K562 (cell line): Measurements from ENCODE around the gene NOD2. TPM values are rescaled to one million over a fixed set of nuclear protein-coding genes. Genes with fewer than 3 reads are reported as not detected.

ENCODE experiments used
- ATAC-seq: fragments of 200-7000 bp; cut with Tn5 transposase; 3 replicates; pipeline ENCODE4 v1.9.1; 2020; ENCODE audit warnings: moderate library complexity
- BruUV-seq: library from RNA; stranded (reverse); fragments of 400-500 nt; replicated peaks from 2 replicates; lab custom pipeline; 2021; lab: Mats Ljungman, UMichigan
- CTCF ChIA-PET: fragments of 300-600 bp; formaldehyde crosslinking; extraction: SDS; loops from one replicate; lab custom pipeline; 2021; ENCODE audit warnings: low intra/inter-chr PET ratio; lab: Yijun Ruan, JAX
- POLR2A ChIA-PET: fragments of 300-600, 350-650 bp; sonication (Branson Sonifier 250); formaldehyde crosslinking; extraction: SDS; loops from one replicate; lab custom pipeline; 2021; ENCODE audit warnings: antibody characterized with exemption, inconsistent platforms; lab: Yijun Ruan, JAX
- DNase-seq, 4 experiments: peaks; one replicate each; pipeline versions ENCODE4 v3.0.0 to v3.0.0-alpha.2; 2011 to 2018; ENCODE audit warnings: low spot score in 3 of 4, mixed read lengths in 3 of 4; ENCODE audit errors: extremely low read depth in 1 of 4
- FAIRE-seq: peaks from 2 replicates; lab custom pipeline; 2011; peaks lifted over from hg19 to GRCh38; lab: Jason Lieb, UNC
- H2AFZ ChIP-seq: 2 replicates; pipeline ENCODE4 v1.6.0; 2011; ENCODE audit warnings: low read depth, low read length, control low read depth, inconsistent platforms
- H3K27ac ChIP-seq: fragments of 200-600 bp; 3 replicates; pipeline ENCODE4 v1.8.0; 2011; ENCODE audit warnings: low read depth, mild to moderate bottlenecking, control low read depth, inconsistent platforms, low read length, moderate library complexity, mixed read lengths; ENCODE audit errors: extremely low read depth
- H3K27me3 ChIP-seq, 2 experiments: fragments of 300-600 bp in 1 of 2; 2 replicates in 1 of 2; 3 replicates in 1 of 2; pipeline versions ENCODE4 v1.6.0 to v1.8.0; 2011; ENCODE audit warnings: inconsistent platforms in 2 of 2, low read length in 2 of 2, mild to moderate bottlenecking in 1 of 2, mixed read lengths in 1 of 2, moderate library complexity in 1 of 2; ENCODE audit not compliant: control insufficient read depth in 2 of 2, insufficient read depth in 2 of 2
- H3K36me3 ChIP-seq: fragments of 300-600 bp; 3 replicates; pipeline ENCODE4 v1.8.0; 2011; ENCODE audit warnings: mild to moderate bottlenecking, low read length, inconsistent platforms; ENCODE audit not compliant: control insufficient read depth, insufficient read depth
- H3K4me1 ChIP-seq, 2 experiments: fragments of 200-600 bp in 1 of 2; replicated peaks in 1 of 2; 2 replicates in 1 of 2; 3 replicates in 1 of 2; pipeline versions ENCODE4 v1.5.1 to v1.8.0; 2011; ENCODE audit warnings: inconsistent platforms in 2 of 2, low read length in 2 of 2, mild to moderate bottlenecking in 1 of 2, mixed read lengths in 1 of 2, moderate library complexity in 1 of 2; ENCODE audit not compliant: control insufficient read depth in 2 of 2, insufficient read depth in 2 of 2
- H3K4me2 ChIP-seq: 2 replicates; pipeline ENCODE4 v1.6.1; 2011; ENCODE audit warnings: low read length, control low read depth, inconsistent platforms, mixed read lengths; ENCODE audit not compliant: insufficient read depth
- H3K4me3 ChIP-seq: fragments of 200-600 bp; sonication (generic), shearing (Covaris generic); 2 replicates; pipeline ENCODE4 v1.5.1; 2016; ENCODE audit warnings: control low read depth, inconsistent platforms
- H3K79me2 ChIP-seq: fragments of 200-600 bp; 3 replicates; pipeline ENCODE4 v1.8.0; 2011; ENCODE audit warnings: low read length, inconsistent platforms; ENCODE audit not compliant: control insufficient read depth, insufficient read depth
- H3K9ac ChIP-seq, 2 experiments: 2 replicates each; pipeline versions ENCODE4 v1.6.0 to v1.6.1; 2011; ENCODE audit warnings: low read depth in 2 of 2, low read length in 2 of 2, control low read depth in 1 of 2, inconsistent platforms in 1 of 2, mild to moderate bottlenecking in 1 of 2, mixed read lengths in 1 of 2; ENCODE audit not compliant: insufficient read depth in 1 of 2
- H3K9me1 ChIP-seq: one replicate; pipeline ENCODE4 v1.6.0; 2011; ENCODE audit warnings: inconsistent platforms, mild to moderate bottlenecking, low read length, moderate library complexity; ENCODE audit not compliant: control insufficient read depth, insufficient read depth
- H3K9me3 ChIP-seq: replicated peaks from 2 replicates; pipeline ENCODE4 v1.5.1; 2011; ENCODE audit warnings: low read depth, low read length, inconsistent platforms; ENCODE audit not compliant: control insufficient read depth, insufficient read depth
- H4K20me1 ChIP-seq: replicated peaks from 2 replicates; pipeline ENCODE4 v1.6.1; 2011; ENCODE audit warnings: low read length, inconsistent platforms, mixed read lengths; ENCODE audit not compliant: control insufficient read depth, insufficient read depth
- ATF1 ChIP-seq, 2 experiments: fragments of 450-650 bp in 1 of 2; IDR thresholded peaks; 2 replicates each; pipeline ENCODE4 v1.6.1; 2016; ENCODE audit warnings: missing compliant biosample characterization in 1 of 2, missing genetic modification characterization in 1 of 2
- ELF2 ChIP-seq: fragments of 250-450 bp; sonication (Bioruptor Pico); IDR thresholded peaks from 2 replicates; pipeline ENCODE4 v1.5.0; 2021; ENCODE audit warnings: mild to moderate bottlenecking
- GABPA ChIP-seq: fragments of 200-800 bp; sonication (Bioruptor generic); conservative IDR thresholded peaks from 2 replicates; pipeline ENCODE4 v1.6.1; 2016; ENCODE audit warnings: low read depth, missing genetic modification characterization, missing compliant biosample characterization
- PHB2 ChIP-seq: fragments of 450-650 bp; IDR thresholded peaks from 2 replicates; pipeline ENCODE4 v1.6.1; 2017; ENCODE audit warnings: low read depth
- RFX5 ChIP-seq: IDR thresholded peaks from 2 replicates; pipeline ENCODE4 v1.6.1; 2011; ENCODE audit warnings: low read depth, mild to moderate bottlenecking, improper control_type of control experiment, low read length
- WGBS: fragments of 100-300 bp; shearing (Covaris generic); methylation state at CpG from one replicate; pipeline ENCODE4 v1.1.6; 2016; ENCODE audit warnings: low coverage, mixed read lengths; ENCODE audit not compliant: insufficient coverage; ENCODE audit errors: missing lambda C conversion rate; 5-methylcytosine and 5-hydroxymethylcytosine counted together
- in situ Hi-C: fragments of 300-500 bp; cut with MboI; formaldehyde crosslinking; loops from 4 replicates; pipeline ENCODE4 v1.15.0; 2018; ENCODE audit warnings: inconsistent platforms, mixed read lengths
- intact Hi-C: fragments of 100-400 bp; cut with micrococcal nuclease; formaldehyde crosslinking; loops from 2 replicates; pipeline ENCODE4 v1.14.2; 2022
- polyA plus RNA-seq, 8 experiments: library from polyadenylated mRNA; depleted of rRNA in 4 of 8; stranded (reverse) in 5 of 8; unstranded in 3 of 8; fragments of >200 nt; fragmentation: Nextera tagmentation in 2 of 8; fragmentation: Illumina TruSeq in 1 of 8; extraction: Ambion mirVana in 2 of 8; extraction: Trizol in 1 of 8; gene quantifications; 2 replicates each; pipeline versions ENCODE4 v1.2.1 to v1.2.3, GENCODE V29; 2011 to 2014; ENCODE audit warnings: inconsistent platforms in 1 of 8, missing spikeins in 1 of 8
- total RNA-seq, 7 experiments: library from RNA; depleted of rRNA in 6 of 7; stranded (reverse); fragments of >200 nt in 6 of 7; fragmentation: Illumina TruSeq in 2 of 7; extraction: Trizol in 2 of 7; gene quantifications; 2 replicates each; pipeline versions ENCODE4 v1.2.1 to v1.2.3, GENCODE V29; 2011 to 2021; ENCODE audit warnings: low replicate concordance in 1 of 7
- TF ChIP-seq, protein P1 (sequence below), 2 experiments: fragments of 450-650 bp in 1 of 2; sonication (generic) in 1 of 2; formaldehyde crosslinking in 1 of 2; IDR thresholded peaks in 1 of 2; conservative IDR thresholded peaks in 1 of 2; 2 replicates each; pipeline versions ENCODE4 v1.6.1 to v1.8.1; 2016 to 2023; ENCODE audit warnings: mild to moderate bottlenecking in 2 of 2, moderate library complexity in 2 of 2, inconsistent platforms in 1 of 2, missing genetic modification reagents in 1 of 2
- TF ChIP-seq, protein P2 (sequence below): fragments of 450-650 bp; formaldehyde crosslinking; IDR thresholded peaks from 2 replicates; pipeline ENCODE4 v1.4.0; 2020; ENCODE audit warnings: mild to moderate bottlenecking
- TF ChIP-seq, protein P3 (sequence below): fragments of 450-650 bp; IDR thresholded peaks from 2 replicates; pipeline ENCODE4 v1.6.1; 2016; ENCODE audit warnings: low read depth
- TF ChIP-seq, protein P4 (sequence below): sonication (generic); formaldehyde crosslinking; IDR thresholded peaks from 2 replicates; pipeline ENCODE4 v1.5.0; 2020; ENCODE audit warnings: missing genetic modification reagents

Gene NOD2
- total and polyA plus RNA-seq, 9 of the 15 experiments (the other 6 are each of a cell fraction or from before 2014, with no cell fraction given): 0.04 TPM; not detected in 8

DNA sequence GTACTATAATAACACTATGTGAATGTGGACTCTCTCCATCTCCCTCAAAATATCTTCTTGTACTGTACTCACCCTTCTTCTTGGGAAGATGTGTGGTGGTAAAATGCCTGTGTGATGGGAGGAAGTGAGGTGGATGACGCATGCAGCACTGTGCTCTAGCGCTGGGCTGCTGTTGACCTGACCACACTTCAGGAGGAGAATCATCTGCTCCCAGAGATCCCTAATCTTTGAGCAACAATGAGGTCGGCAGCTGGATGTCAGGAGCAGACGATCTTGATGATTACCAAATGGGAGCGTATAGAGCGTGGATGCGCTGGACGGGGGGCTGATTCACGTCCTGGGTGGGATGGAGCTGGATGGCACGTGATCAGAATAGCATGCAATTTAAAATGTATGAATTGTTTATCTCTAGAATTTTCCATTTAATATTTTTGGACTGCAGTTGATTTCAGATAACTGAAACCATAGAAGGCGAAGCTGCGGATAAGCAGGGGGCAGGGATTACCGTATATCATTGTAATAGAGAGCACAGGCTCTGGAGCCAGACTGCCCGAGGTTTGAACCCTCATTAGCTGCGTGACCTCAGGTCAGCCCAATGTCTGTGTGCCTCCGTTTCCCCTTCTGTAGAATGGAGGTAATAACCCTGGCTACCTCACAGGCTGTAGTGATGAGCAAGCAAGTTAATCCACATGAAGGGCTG is 24.8 kb downstream of the NOD2 start:
- Histone ChIP-seq H3K4me3 (no peak overlapping the region), H3K79me2 (no peaks in the 10 kb centered on the region), H3K27me3 (peaks cover 7 to 47% of the 10 kb centered on the region in 2 experiments; a peak in 4 of 5 replicates), H3K9me1 (no peaks in the 10 kb centered on the region), H4K20me1 (no peaks in the 10 kb centered on the region), H3K9ac (no peak overlapping the region), H2AFZ (no peak overlapping the region), H3K36me3 (no peaks in the 10 kb centered on the region), H3K4me1 (no peaks in the 10 kb centered on the region; a peak in 1 of 5 replicates), H3K4me2 (no peak overlapping the region), H3K9me3 (no peaks in the 10 kb centered on the region), H3K27ac (no peak overlapping the region)
- ChIA-PET POLR2A (interaction anchor here (0.7 kb wide), 1 partner anchor 422 kb away, joined by 3 read pairs; no protein-coding TSS in a partner anchor), CTCF (no interaction called here)
- FAIRE-seq: no peak
- 3% methylated on average over 16 of the region's 16 CpGs for WGBS
- intact Hi-C loops: no loop called here
- in situ Hi-C loops: no loop called here
- BruUV-seq: no TSS peak
- no peak for ATAC-seq
- no peak for DNase-seq
- TF ChIP-seq, protein P1, sequence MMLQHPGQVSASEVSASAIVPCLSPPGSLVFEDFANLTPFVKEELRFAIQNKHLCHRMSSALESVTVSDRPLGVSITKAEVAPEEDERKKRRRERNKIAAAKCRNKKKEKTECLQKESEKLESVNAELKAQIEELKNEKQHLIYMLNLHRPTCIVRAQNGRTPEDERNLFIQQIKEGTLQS (IDR thresholded peaks at IDR 0.05): peak; percentile 21; the same call in 1 of the 2 replicates
- TF ChIP-seq, protein P1 (CRISPR knock-in tag; conservative IDR thresholded peaks at IDR 0.05): no peak
- TF ChIP-seq RFX5 (no peak), GABPA (tag) (peak; percentile 41; the same call in 1 of the 2 replicates), ELF2 (CRISPR knock-in tag) (no peak), PHB2 (no peak), ATF1 (CRISPR knock-in tag; IDR thresholded peaks at IDR 0.05) (no peak), ATF1 (tag; IDR thresholded peaks at IDR 0.05) (0 out of 2 replicates have a peak, but pooled peaks have one; percentile 14)
- TF ChIP-seq, protein P2, sequence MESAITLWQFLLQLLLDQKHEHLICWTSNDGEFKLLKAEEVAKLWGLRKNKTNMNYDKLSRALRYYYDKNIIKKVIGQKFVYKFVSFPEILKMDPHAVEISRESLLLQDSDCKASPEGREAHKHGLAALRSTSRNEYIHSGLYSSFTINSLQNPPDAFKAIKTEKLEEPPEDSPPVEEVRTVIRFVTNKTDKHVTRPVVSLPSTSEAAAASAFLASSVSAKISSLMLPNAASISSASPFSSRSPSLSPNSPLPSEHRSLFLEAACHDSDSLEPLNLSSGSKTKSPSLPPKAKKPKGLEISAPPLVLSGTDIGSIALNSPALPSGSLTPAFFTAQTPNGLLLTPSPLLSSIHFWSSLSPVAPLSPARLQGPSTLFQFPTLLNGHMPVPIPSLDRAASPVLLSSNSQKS: no peak
- TF ChIP-seq, protein P3, sequence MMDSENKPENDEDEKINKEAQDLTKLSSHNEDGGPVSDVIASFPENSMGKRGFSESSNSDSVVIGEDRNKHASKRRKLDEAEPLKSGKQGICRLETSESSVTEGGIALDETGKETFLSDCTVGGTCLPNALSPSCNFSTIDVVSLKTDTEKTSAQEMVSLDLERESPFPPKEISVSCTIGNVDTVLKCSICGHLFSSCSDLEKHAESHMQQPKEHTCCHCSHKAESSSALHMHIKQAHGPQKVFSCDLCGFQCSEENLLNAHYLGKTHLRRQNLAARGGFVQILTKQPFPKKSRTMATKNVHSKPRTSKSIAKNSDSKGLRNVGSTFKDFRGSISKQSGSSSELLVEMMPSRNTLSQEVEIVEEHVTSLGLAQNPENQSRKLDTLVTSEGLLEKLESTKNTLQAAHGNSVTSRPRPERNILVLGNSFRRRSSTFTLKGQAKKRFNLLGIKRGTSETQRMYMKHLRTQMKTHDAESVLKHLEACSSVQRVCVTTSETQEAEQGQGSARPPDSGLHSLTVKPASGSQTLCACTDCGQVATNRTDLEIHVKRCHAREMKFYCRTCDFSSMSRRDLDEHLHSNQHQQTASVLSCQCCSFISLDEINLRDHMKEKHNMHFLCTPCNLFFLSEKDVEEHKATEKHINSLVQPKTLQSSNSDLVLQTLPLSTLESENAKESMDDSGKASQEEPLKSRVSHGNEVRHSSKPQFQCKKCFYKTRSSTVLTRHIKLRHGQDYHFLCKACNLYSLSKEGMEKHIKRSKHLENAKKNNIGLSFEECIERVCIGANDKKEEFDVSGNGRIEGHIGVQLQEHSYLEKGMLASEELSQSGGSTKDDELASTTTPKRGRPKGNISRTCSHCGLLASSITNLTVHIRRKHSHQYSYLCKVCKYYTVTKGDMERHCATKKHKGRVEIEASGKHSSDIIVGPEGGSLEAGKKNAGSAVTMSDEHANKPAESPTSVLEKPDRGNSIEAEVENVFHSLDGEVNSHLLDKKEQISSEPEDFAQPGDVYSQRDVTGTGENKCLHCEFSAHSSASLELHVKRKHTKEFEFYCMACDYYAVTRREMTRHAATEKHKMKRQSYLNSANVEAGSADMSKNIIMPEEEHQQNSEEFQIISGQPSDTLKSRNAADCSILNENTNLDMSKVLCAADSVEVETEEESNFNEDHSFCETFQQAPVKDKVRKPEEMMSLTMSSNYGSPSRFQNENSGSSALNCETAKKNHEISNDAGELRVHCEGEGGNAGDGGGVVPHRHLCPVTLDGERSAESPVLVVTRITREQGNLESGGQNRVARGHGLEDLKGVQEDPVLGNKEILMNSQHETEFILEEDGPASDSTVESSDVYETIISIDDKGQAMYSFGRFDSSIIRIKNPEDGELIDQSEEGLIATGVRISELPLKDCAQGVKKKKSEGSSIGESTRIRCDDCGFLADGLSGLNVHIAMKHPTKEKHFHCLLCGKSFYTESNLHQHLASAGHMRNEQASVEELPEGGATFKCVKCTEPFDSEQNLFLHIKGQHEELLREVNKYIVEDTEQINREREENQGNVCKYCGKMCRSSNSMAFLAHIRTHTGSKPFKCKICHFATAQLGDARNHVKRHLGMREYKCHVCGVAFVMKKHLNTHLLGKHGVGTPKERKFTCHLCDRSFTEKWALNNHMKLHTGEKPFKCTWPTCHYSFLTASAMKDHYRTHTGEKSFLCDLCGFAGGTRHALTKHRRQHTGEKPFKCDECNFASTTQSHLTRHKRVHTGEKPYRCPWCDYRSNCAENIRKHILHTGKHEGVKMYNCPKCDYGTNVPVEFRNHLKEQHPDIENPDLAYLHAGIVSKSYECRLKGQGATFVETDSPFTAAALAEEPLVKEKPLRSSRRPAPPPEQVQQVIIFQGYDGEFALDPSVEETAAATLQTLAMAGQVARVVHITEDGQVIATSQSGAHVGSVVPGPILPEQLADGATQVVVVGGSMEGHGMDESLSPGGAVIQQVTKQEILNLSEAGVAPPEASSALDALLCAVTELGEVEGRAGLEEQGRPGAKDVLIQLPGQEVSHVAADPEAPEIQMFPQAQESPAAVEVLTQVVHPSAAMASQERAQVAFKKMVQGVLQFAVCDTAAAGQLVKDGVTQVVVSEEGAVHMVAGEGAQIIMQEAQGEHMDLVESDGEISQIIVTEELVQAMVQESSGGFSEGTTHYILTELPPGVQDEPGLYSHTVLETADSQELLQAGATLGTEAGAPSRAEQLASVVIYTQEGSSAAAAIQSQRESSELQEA: no peak
- TF ChIP-seq, protein P4, sequence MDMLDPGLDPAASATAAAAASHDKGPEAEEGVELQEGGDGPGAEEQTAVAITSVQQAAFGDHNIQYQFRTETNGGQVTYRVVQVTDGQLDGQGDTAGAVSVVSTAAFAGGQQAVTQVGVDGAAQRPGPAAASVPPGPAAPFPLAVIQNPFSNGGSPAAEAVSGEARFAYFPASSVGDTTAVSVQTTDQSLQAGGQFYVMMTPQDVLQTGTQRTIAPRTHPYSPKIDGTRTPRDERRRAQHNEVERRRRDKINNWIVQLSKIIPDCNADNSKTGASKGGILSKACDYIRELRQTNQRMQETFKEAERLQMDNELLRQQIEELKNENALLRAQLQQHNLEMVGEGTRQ (CRISPR knock-in tag): peak; percentile 27; the same call in 1 of the 2 replicates
